ENCODE data around the gene LRRC51. TPM values are rescaled to one million over a fixed set of nuclear protein-coding genes. Genes with fewer than 3 reads are reported as not detected.

Gene LRRC51
- polyA plus RNA-seq, 1 donor from 2014 or later: 20.8 TPM

DNA sequence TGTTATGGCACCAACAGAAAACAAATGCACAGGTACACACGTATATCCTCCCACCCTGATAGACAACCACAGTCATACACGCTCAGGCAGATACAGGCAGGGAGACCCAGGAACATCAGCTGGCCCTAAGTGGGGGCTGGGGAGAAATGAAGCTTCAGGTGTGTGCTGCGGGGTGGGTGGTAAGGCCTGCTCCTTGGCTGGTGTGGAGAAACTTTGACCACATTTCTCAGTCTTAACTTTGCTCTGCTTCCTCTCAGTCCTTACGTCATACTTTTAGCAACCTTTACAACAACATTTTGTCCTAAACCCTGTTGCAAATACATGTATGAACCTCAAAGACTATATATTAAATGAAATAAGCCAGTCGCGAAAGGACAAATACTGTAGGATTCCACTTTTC, 38.5 kb downstream of the LRRC51 start:
- H3K36me3 ChIP-seq (ENCODE audit: insufficient read depth, low read length): no peaks in the 10 kb centered on the region
- no peak overlapping the region for H3K4me2 ChIP-seq (ENCODE audit: low read length)
- no peak overlapping the region for H3K27ac ChIP-seq (ENCODE audit: low read length)
- H3K9me3 ChIP-seq (ENCODE audit: low read length): no peaks in the 10 kb centered on the region
- no peak for TF ChIP-seq MXI1 (conservative IDR thresholded peaks at IDR 0.05; ENCODE audit: poor library complexity, severe bottlenecking)
- no peak for TF ChIP-seq RAD21 (conservative IDR thresholded peaks at IDR 0.05)
- no peak for TF ChIP-seq SMC3 (conservative IDR thresholded peaks at IDR 0.05; ENCODE audit: poor library complexity)
- no peak for TF ChIP-seq POLR2AphosphoS5 (IDR thresholded peaks at IDR 0.05)
- TF ChIP-seq CTCF (IDR thresholded peaks at IDR 0.05; ENCODE audit: poor library complexity, severe bottlenecking): no peak
- no peak for TF ChIP-seq EZH2 (IDR thresholded peaks at IDR 0.05; ENCODE audit: borderline replicate concordance, insufficient read depth, low read length, poor library complexity, severe bottlenecking)
- TF ChIP-seq TAF1 (IDR thresholded peaks at IDR 0.05; ENCODE audit: low read depth): no peak
- no peak for TF ChIP-seq REST (IDR thresholded peaks at IDR 0.05; ENCODE audit: borderline replicate concordance)
- no peak for TF ChIP-seq EP300 (conservative IDR thresholded peaks at IDR 0.05; ENCODE audit: poor library complexity, severe bottlenecking)
- no peaks in the 10 kb centered on the region for H3F3A ChIP-seq (ENCODE audit: insufficient read depth, low read length, poor library complexity, severe bottlenecking)
- no peaks in the 10 kb centered on the region for H3K9me2 ChIP-seq (ENCODE audit: insufficient read depth, low read length)
- H2AFZ ChIP-seq (ENCODE audit: low read depth, low read length): no peak overlapping the region
- no peak overlapping the region for H3K4me3 ChIP-seq (ENCODE audit: low read length)
- no peaks in the 10 kb centered on the region for H4K20me1 ChIP-seq (ENCODE audit: insufficient read depth)
- no peaks in the 10 kb centered on the region for H3K27me3 ChIP-seq (ENCODE audit: insufficient read depth, low read depth, low read length)
- H3K9ac ChIP-seq (ENCODE audit: low read length): no peak overlapping the region
- H3K79me2 ChIP-seq (replicated peaks; ENCODE audit: insufficient read depth, low read length): no peaks in the 10 kb centered on the region

- Histone ChIP-seq H3K36me3 (ENCODE audit: insufficient read depth, low read length) (no peaks in the 10 kb centered on the region), H3K27me3 (ENCODE audit: insufficient read depth, low read depth, low read length) (no peaks in the 10 kb centered on the region), H3F3A (ENCODE audit: insufficient read depth, low read length, poor library complexity, severe bottlenecking) (no peaks in the 10 kb centered on the region), H3K9ac (ENCODE audit: low read length) (no peak overlapping the region), H3K79me2 (replicated peaks; ENCODE audit: insufficient read depth, low read length) (no peaks in the 10 kb centered on the region), H3K27ac (ENCODE audit: low read length) (no peak overlapping the region), H3K9me3 (ENCODE audit: low read length) (no peaks in the 10 kb centered on the region), H3K4me2 (ENCODE audit: low read length) (no peak overlapping the region), H2AFZ (ENCODE audit: low read depth, low read length) (no peak overlapping the region), H3K9me2 (ENCODE audit: insufficient read depth, low read length) (no peaks in the 10 kb centered on the region), H4K20me1 (ENCODE audit: insufficient read depth) (no peaks in the 10 kb centered on the region), H3K4me3 (ENCODE audit: low read length) (no peak overlapping the region)
- TF ChIP-seq TAF1 (IDR thresholded peaks at IDR 0.05; ENCODE audit: low read depth) (no peak), EP300 (conservative IDR thresholded peaks at IDR 0.05; ENCODE audit: poor library complexity, severe bottlenecking) (no peak), MXI1 (conservative IDR thresholded peaks at IDR 0.05; ENCODE audit: poor library complexity, severe bottlenecking) (no peak), SMC3 (conservative IDR thresholded peaks at IDR 0.05; ENCODE audit: poor library complexity) (no peak), POLR2AphosphoS5 (IDR thresholded peaks at IDR 0.05) (no peak), CTCF (IDR thresholded peaks at IDR 0.05; ENCODE audit: poor library complexity, severe bottlenecking) (no peak), RAD21 (conservative IDR thresholded peaks at IDR 0.05) (no peak), EZH2 (IDR thresholded peaks at IDR 0.05; ENCODE audit: borderline replicate concordance, insufficient read depth, low read length, poor library complexity, severe bottlenecking) (no peak), REST (IDR thresholded peaks at IDR 0.05; ENCODE audit: borderline replicate concordance) (no peak)
Observed at GRCh38 chr11:72120930-72121329, 40.3 kb downstream of the LRRC51 start.
